Right atrium auricular region (tissue), 2 donors: Measurements from ENCODE around the gene LINC00237. TPM values are rescaled to one million over a fixed set of nuclear protein-coding genes. Genes with fewer than 3 reads are reported as not detected.
A peak's percentile ranks its signal among the peaks of the same experiment; 100 is the strongest.

ENCODE experiments used
- DNase-seq: peaks from one replicate; pipeline ENCODE4 v3.0.0-alpha.2; 2019; ENCODE audit warnings: low spot score
- H3K27ac ChIP-seq, 2 donors: fragments of 200-600 bp; sonication (generic); 1 replicate in 1 of 2; 2 replicates in 1 of 2; pipeline ENCODE4 v1.5.1; 2016 to 2019
- H3K27me3 ChIP-seq, 2 donors: fragments of 200-600 bp; sonication (generic); one replicate each; pipeline versions ENCODE4 v1.5.1 to v1.6.0; 2017 to 2019
- H3K36me3 ChIP-seq: fragments of 200-600 bp; sonication (generic); one replicate; pipeline ENCODE4 v1.5.1; 2016
- H3K4me1 ChIP-seq, 2 donors: fragments of 200-600 bp; sonication (generic); one replicate each; pipeline versions ENCODE4 v1.5.1 to v1.6.0; 2017 to 2019
- H3K4me3 ChIP-seq, 2 donors: fragments of 200-600 bp; sonication (generic); 1 replicate in 1 of 2; 2 replicates in 1 of 2; pipeline ENCODE4 v1.5.1; 2017 to 2019; ENCODE audit warnings: mild to moderate bottlenecking in 1 of 2, moderate library complexity in 1 of 2
- H3K9me3 ChIP-seq, 2 donors: fragments of 200-600 bp; sonication (generic); one replicate each; pipeline ENCODE4 v1.5.1; 2019
- total RNA-seq, 2 donors: library from RNA; depleted of rRNA; stranded (reverse); fragments of >200 nt; gene quantifications; one replicate each; pipeline ENCODE4 v1.1.0, GENCODE V29; 2016
- TF ChIP-seq, protein P1 (sequence below), 2 donors: fragments of 200-600 bp; sonication (generic); IDR thresholded peaks; one replicate each; pipeline ENCODE4 v1.5.1; 2019; ENCODE audit warnings: antibody characterized with exemption in 2 of 2

Gene LINC00237
- total RNA-seq, 2 donors from 2014 or later: not detected

DNA sequence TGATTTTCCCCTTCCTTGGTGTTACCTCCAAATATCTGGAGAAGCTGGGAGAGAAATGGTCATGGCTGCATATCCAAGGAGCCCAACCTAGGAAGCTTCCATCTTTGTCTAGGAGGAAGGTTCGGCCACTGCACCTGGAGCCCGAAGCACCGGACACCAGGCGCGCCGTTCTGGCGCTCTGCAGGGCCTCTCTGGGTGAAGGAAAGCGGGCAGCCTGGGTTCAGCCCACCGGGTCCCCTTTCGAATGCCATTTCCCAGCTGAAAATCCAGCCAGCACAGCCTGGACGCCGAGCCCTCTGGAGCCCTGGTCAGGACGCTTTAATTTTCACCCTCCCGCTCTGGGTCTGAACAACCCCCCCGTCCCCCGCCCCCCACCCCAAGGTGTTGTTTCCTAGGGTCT, 1.2 kb downstream of the LINC00237 start:
- Histone ChIP-seq H3K9me3 (no peaks in the 10 kb centered on the region), H3K27me3 (peaks cover 31 to 75% of the 10 kb centered on the region in 2 donors), H3K4me1 (peaks cover 0 to 45% of the 10 kb centered on the region in 2 donors), H3K4me3 (no peak overlapping the region), H3K36me3 (no peaks in the 10 kb centered on the region), H3K27ac (no peak overlapping the region)
- DNase-seq: no peak
- TF ChIP-seq, protein P1, sequence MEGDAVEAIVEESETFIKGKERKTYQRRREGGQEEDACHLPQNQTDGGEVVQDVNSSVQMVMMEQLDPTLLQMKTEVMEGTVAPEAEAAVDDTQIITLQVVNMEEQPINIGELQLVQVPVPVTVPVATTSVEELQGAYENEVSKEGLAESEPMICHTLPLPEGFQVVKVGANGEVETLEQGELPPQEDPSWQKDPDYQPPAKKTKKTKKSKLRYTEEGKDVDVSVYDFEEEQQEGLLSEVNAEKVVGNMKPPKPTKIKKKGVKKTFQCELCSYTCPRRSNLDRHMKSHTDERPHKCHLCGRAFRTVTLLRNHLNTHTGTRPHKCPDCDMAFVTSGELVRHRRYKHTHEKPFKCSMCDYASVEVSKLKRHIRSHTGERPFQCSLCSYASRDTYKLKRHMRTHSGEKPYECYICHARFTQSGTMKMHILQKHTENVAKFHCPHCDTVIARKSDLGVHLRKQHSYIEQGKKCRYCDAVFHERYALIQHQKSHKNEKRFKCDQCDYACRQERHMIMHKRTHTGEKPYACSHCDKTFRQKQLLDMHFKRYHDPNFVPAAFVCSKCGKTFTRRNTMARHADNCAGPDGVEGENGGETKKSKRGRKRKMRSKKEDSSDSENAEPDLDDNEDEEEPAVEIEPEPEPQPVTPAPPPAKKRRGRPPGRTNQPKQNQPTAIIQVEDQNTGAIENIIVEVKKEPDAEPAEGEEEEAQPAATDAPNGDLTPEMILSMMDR (IDR thresholded peaks at IDR 0.05): no peak

DNA sequence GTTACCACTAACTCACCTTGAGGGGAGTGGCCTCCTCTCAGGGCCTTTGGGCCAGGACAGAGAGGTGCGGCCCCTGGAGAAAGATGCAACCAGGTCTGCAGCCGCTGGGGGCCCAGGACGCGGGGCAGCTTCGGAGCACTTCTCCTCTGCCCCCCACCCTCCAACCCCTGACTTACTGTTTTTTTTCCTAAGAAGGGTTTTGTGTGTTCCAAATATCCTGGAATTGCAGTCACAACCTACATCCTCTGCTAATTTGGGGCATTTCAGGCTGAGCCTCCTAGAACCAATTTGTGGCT, 1.7 kb downstream of the LINC00237 start:
- Histone ChIP-seq H3K27me3 (peaks cover 36 to 80% of the 10 kb centered on the region in 2 donors), H3K36me3 (no peaks in the 10 kb centered on the region), H3K4me1 (peaks cover 0 to 49% of the 10 kb centered on the region in 2 donors), H3K4me3 (no peak overlapping the region), H3K27ac (no peak overlapping the region), H3K9me3 (no peaks in the 10 kb centered on the region)
- no peak for DNase-seq
- TF ChIP-seq, protein P1 (IDR thresholded peaks at IDR 0.05): no peak

DNA sequence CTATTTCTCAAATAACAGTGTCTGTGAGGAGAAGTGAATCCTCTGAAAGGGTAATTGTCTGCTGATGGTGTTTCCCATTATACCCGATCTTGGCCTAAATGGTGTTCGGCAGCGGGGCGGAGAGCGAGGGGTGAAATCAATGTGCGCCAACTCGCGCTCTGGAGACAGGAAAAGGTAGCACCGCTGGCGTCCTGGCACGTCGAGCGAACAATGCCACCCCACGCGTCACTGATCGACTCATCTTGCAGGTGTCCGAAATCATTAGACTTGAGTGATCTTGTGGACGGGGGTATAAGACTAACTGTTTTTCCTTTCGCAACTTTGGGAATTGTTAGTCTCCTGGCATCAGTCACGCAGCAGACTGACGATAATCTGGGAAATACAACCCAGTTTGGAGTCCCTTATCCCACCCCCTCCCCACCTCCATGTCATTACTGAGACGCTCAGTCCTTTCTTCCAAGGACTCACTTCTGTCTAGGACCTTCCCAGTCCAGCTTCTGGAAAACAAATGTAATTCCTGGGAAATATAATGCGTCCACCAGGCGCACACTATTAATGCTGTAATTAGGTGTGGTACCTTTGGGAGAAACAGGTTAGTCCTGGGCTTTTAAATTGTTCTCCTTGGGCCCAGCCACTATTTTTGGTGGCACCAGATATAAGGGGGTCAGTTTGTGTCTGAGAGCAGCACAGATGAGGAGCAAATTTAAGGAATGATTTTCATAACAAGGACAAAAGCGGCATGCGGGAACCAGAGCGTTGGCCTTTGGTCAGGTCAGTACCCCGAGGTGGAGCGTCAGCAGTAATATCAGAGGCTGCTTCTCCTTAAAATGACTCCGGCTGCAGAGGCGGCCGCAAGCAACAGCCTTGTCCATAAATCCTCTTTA, 2.3 kb downstream of the LINC00237 start:
- TF ChIP-seq, protein P1 (IDR thresholded peaks at IDR 0.05): no peak
- H3K27ac ChIP-seq: no peak overlapping the region
- peaks cover 38 to 84% of the 10 kb centered on the region in 2 donors for H3K27me3 ChIP-seq
- no peak for DNase-seq
- no peak overlapping the region for H3K4me3 ChIP-seq
- H3K4me1 ChIP-seq: peaks cover 0 to 49% of the 10 kb centered on the region in 2 donors
- no peaks in the 10 kb centered on the region for H3K9me3 ChIP-seq
- H3K36me3 ChIP-seq: no peaks in the 10 kb centered on the region

DNA sequence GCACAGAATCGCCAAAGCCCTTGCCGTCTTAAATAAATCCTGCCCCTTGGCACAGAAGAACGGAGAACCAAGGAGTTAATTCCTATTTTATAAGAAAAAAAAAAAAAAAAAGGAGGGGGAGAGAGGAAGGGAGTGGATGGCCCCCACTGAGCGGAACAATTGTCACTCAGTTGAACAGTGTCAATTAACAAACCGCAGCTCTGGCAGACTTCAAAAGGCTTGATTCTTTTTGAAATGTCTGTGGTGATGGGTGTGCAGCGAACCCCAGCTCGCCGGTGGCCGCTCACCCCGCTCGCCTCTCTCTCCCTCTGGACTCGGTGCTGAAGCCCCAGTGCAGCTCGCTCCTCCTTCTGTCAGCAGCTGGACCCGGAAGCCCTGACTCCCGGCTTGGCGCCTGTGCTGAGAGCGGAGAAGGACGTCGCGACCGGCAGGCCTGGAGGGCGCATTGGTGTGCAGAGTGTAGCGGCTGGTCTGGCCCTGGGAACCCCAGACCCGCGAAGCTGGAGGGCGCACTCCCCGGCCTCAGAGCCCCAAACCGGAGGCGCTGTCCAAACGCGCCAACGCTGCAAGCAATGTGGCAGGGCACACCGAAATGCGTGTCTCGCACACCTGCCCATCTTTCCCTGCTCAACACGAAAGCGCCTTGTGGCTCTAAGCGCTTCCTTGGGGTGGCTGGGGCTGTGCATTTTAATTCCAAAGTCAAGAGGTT, 3.4 kb downstream of the LINC00237 start:
- peaks cover 38 to 84% of the 10 kb centered on the region in 2 donors for H3K27me3 ChIP-seq
- TF ChIP-seq, protein P1 (IDR thresholded peaks at IDR 0.05): no peak
- H3K4me3 ChIP-seq: peak overlapping the region in 1 of 2 donors; percentile 48
- H3K4me1 ChIP-seq: peaks cover 0 to 49% of the 10 kb centered on the region in 2 donors
- no peak for DNase-seq
- no peaks in the 10 kb centered on the region for H3K36me3 ChIP-seq
- H3K27ac ChIP-seq: no peak overlapping the region
- no peaks in the 10 kb centered on the region for H3K9me3 ChIP-seq

DNA sequence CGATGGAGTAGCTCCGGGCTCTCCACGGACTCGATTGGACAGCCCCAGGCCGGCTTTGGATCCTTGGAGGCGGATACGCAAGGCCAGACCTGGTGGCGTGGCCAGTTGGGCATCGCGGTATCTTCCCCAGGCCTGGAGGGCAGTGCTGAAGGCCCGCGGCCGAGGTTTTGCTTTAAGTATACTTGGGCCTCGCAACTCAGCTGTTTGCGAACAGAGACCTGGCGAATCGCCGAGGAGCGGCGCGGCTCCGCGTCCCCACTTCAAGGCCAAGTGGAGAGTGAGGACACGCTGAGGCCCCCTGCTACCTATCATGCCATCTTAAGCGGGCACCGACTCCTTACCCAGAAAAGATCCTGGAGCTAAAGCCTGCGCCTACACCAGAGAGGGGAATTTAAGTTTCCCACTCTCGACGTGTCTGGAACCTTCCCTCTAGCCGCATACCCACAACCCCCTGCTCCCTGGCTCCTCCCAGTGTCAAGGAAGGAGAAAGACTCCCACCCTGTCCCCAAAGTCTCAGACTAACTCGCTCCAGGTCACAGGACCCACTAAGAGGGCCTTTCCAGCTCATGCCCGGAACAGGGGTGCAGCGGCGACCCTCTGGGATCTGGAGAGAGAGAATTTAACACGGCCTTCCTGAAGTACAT, 4.1 kb downstream of the LINC00237 start:
- H3K27ac ChIP-seq: no peak overlapping the region
- H3K36me3 ChIP-seq: no peaks in the 10 kb centered on the region
- H3K9me3 ChIP-seq: no peaks in the 10 kb centered on the region
- peaks cover 38 to 79% of the 10 kb centered on the region in 2 donors for H3K27me3 ChIP-seq
- H3K4me1 ChIP-seq: peaks cover 0 to 49% of the 10 kb centered on the region in 2 donors
- TF ChIP-seq, protein P1 (IDR thresholded peaks at IDR 0.05): no peak
- DNase-seq: no peak
- H3K4me3 ChIP-seq: peak overlapping the region in 1 of 2 donors; percentile 48
